KMS-11 (cell line): ENCODE results near the gene CACNA1A.

Source experiments
- H2AFZ ChIP-seq: fragments of 200-600 bp; sonication (generic); 2 replicates; pipeline ENCODE4 v1.6.1; 2016; ENCODE audit warnings: antibody characterized with exemption, mixed run types, low read depth
- H3K27ac ChIP-seq: fragments of 200-600 bp; sonication (generic); 2 replicates; pipeline ENCODE4 v1.6.1; 2016; ENCODE audit warnings: mild to moderate bottlenecking, mixed run types
- H3K27me3 ChIP-seq: fragments of 200-600 bp; sonication (generic); 2 replicates; pipeline ENCODE4 v1.6.1; 2017; ENCODE audit warnings: mild to moderate bottlenecking, low read depth, mixed run types, moderate library complexity; ENCODE audit not compliant: insufficient read depth
- H3K36me3 ChIP-seq: fragments of 200-600 bp; sonication (generic); 2 replicates; pipeline ENCODE4 v1.6.1; 2017; ENCODE audit warnings: mild to moderate bottlenecking, mixed run types; ENCODE audit not compliant: insufficient read depth
- H3K4me1 ChIP-seq: fragments of 200-600 bp; sonication (generic); 2 replicates; pipeline ENCODE4 v1.6.1; 2016; ENCODE audit warnings: mild to moderate bottlenecking, low read depth, mixed run types; ENCODE audit not compliant: poor library complexity, severe bottlenecking
- H3K4me2 ChIP-seq: fragments of 200-600 bp; sonication (generic); 2 replicates; pipeline ENCODE4 v1.7.0; 2016; ENCODE audit warnings: mild to moderate bottlenecking, mixed run types
- H3K4me3 ChIP-seq: fragments of 200-600 bp; sonication (generic); IDR thresholded peaks from 2 replicates; pipeline ENCODE4 v1.6.1; 2017; ENCODE audit warnings: low read depth, low read length, mixed read lengths; ENCODE audit not compliant: insufficient read depth
- H3K79me2 ChIP-seq: fragments of 200-600 bp; sonication (generic); 2 replicates; pipeline ENCODE4 v1.6.1; 2016; ENCODE audit warnings: low read depth, mixed run types; ENCODE audit not compliant: insufficient read depth
- H3K9ac ChIP-seq: fragments of 200-600 bp; sonication (generic); 2 replicates; pipeline ENCODE4 v1.6.1; 2016; ENCODE audit warnings: mild to moderate bottlenecking, mixed run types
- H4K20me1 ChIP-seq: fragments of 200-600 bp; sonication (generic); 2 replicates; pipeline ENCODE4 v1.6.1; 2016; ENCODE audit warnings: mild to moderate bottlenecking, mixed run types; ENCODE audit not compliant: insufficient read depth
- CTCF ChIP-seq: fragments of 200-600 bp; sonication (generic); conservative IDR thresholded peaks from 2 replicates; pipeline ENCODE4 v1.6.1; 2017; ENCODE audit warnings: low read depth, mild to moderate bottlenecking, antibody characterized with exemption, low read length, moderate library complexity, mixed read lengths

Gene CACNA1A

GRCh38 chr19:13417054-13417453 is 89.2 kb downstream of the CACNA1A start:
- Histone ChIP-seq H3K9ac (no peak overlapping the region), H2AFZ (no peak overlapping the region), H3K27me3 (peaks cover 18% of the 10 kb centered on the region; the same call in 1 of the 2 replicates), H3K4me3 (no peak overlapping the region), H3K36me3 (no peaks in the 10 kb centered on the region), H4K20me1 (no peaks in the 10 kb centered on the region), H3K27ac (no peak overlapping the region), H3K4me1 (no peaks in the 10 kb centered on the region), H3K4me2 (no peak overlapping the region), H3K79me2 (no peaks in the 10 kb centered on the region)
- TF ChIP-seq CTCF: no peak

- Histone ChIP-seq H3K27me3 (peaks cover 20% of the 10 kb centered on the region; the same call in 1 of the 2 replicates), H2AFZ (no peak overlapping the region), H3K4me3 (no peak overlapping the region), H3K4me2 (no peak overlapping the region), H3K4me1 (no peaks in the 10 kb centered on the region), H3K27ac (no peak overlapping the region), H3K36me3 (no peaks in the 10 kb centered on the region), H4K20me1 (no peaks in the 10 kb centered on the region), H3K79me2 (no peaks in the 10 kb centered on the region), H3K9ac (no peak overlapping the region)
- no peak for TF ChIP-seq CTCF
These were observed 94.4 kb downstream of the CACNA1A start for GRCh38 chr19:13411899-13412298.

DNA sequence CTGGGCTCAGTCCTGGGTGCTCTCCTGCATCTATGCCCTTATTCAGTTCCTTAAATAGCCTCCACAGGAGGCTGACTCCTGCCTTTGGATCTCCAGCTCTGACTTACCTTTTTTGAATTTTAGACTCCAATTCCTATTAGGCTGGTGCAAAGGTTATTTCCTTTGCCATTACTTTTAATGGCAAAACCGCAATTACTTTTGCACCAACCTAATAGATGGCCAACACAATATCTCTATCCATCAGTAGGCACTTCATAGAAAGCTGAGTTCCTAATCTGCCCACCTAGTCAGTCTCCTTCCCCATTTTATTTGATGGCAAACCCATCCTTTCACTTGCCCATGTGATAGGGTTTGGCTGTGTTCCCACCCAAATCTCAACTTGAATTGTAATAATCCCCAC is 95.3 kb downstream of the CACNA1A start:
- Histone ChIP-seq H3K27me3 (peaks cover 14% of the 10 kb centered on the region; the same call in 1 of the 2 replicates), H2AFZ (no peak overlapping the region), H3K4me2 (no peak overlapping the region)

DNA sequence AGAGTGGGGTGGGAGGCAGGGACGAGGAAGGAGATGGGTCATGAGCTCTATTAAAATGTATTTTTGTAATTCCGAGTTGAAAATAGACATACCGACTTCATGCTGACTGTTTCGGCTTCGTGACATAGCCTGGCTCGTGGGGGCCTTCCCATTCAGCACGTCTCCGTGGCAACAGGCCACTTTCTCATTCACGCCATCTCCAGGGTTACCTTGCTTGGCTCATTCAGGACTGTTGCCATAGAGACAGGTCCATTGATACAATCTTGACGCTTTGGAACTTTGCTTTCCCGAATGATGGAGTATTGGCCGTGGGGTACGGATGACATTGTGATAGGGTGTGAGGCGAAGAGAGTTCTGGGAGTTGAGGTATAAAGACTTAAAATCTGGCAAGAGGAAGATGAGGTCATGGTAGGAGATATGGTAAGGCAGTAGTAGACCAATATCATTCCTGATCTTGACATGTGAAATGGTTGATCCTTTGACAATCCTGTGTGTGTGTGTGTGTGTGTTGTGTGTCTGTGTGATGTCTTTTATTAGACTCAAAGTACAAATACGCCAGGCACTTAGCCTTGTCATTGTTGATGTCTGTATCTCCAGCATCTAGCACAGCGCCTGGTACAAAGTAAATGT is 97.3 kb downstream of the CACNA1A start:
- Histone ChIP-seq H3K4me2 (no peak overlapping the region), H3K27me3 (peaks cover 5% of the 10 kb centered on the region; the same call in 1 of the 2 replicates), H3K36me3 (no peaks in the 10 kb centered on the region), H3K27ac (no peak overlapping the region), H2AFZ (no peak overlapping the region), H3K4me3 (no peak overlapping the region), H3K4me1 (no peaks in the 10 kb centered on the region), H3K9ac (no peak overlapping the region), H3K79me2 (no peaks in the 10 kb centered on the region), H4K20me1 (no peaks in the 10 kb centered on the region)
- TF ChIP-seq CTCF: no peak

More for the DNA sequence above, 95.3 kb downstream of the CACNA1A start:
- Histone ChIP-seq H3K4me3 (no peak overlapping the region), H3K79me2 (no peaks in the 10 kb centered on the region), H3K36me3 (no peaks in the 10 kb centered on the region), H4K20me1 (no peaks in the 10 kb centered on the region), H3K9ac (no peak overlapping the region), H3K27ac (no peak overlapping the region), H3K4me1 (no peaks in the 10 kb centered on the region)
- no peak for TF ChIP-seq CTCF
